NCI-H69 (cell line): Measurements from ENCODE around the gene OVOL1.
"Not testable (repeated sequence)": the region's sequence is repeated elsewhere in the genome, so short reads cannot be mapped to it uniquely, and the experiment has no call there.

Experiments used
- DNase-seq: peaks from one replicate; lab custom pipeline; 2025; lab: John Stamatoyannopoulos, UW

The OVOL1 gene

DNA sequence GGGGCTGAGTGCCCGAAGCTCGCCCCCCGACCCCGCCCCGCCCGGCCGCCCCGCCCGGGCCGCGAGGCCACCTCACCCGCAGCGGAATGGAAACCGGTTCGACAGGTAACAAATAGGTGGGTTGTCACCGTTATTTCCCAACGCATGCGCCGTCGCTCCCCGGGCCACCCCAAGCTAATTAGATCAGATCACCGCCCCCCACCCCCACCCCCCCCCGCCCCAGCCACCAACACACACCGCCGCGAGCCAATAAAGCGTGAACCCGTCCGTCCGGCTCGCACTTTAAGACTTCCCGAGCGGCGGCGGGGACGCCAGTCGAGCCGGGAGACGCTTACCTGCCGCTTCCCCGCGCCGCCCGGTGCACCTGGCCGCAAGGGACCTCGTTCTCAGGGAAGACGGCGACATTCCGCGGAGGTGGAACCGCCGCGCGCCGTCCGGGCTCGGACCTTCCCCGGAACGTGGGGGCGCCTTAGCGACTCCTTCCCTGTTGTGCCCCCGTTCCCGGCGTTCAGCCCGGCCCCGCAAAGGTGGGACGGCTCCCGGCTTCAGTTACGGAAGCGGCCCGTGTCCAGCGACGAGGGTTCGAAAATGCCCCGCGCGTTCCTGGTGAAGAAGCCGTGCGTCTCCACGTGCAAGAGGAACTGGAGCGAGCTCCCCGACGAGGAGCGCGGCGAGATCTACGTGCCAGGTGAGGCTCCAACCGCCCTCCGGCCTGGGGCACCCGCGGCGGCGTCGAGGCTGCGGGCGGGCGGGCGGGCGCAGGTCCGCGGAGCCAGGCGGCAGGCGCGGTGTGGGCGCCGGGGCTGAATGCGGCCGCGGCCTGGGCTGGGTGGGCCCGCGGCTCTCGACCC is at the start of gene OVOL1:
Gene OVOL1, plus strand, starts transcription at position 278 of the 851 bp plus-strand sequence. Its CDS starts 311 bp downstream, at position 589.
- peak; percentile 52 for DNase-seq

DNA sequence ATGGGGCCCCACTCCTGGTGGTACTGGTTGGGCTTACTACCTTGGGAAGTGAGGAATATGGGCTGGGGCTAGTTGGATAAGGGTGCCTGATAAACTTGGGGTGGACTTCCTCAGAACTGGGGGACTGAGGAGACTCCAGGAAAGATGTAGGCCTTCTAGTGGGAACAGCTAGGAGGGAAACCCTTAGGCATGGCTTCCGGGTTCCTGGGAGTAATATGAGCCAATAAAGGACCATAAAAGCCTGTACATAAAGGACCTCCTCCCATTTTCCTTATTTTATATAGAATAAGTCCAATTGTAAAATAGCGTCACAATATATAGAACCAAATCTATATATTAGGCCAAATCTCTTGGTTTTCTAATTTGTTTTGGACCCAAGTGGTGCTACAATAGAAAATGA is 47.8 kb upstream of the OVOL1 start:
- DNase-seq, result no peak

DNA sequence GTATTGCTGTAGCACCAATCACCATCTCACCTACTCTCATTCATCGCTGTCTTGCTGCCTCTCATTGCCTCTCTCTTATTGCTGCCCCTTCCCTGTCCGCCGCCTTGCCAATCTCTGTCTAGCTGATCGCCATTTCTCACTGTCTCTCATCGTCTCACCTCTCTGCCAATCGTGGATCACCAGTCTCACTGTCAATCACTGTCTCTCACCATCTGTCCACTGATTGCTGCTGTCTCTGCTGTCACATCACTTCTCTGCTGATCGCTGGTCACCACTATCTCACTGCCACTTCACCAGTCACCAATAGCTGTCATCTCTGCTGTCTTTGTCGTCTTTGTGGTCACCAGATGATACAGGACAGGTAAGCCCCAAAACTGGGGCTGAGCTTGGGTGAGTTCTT is 45.7 kb upstream of the OVOL1 start:
- DNase-seq, result no peak

DNA sequence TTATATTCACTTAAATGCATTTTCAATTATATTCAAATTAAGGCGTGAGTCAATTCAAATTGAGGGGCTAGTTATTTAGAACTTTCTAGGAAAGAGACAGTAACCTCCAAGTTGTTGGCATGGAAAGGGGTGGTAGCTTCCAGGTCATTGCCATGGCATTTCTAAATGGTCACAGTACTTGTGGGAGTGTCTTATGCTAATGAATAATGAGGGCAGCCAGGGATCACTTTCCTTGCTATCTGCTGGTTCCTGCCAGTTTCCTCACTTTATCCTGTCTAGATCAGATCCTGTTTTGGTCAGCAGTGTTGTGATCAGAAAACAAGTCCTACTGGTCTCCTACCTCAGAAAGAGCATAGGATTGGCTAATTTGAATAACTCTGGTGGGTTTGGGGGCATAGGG is 44.5 kb upstream of the OVOL1 start:
- no peak for DNase-seq

- peak; percentile 17 for DNase-seq
Measured at GRCh38 chr11:65743681-65744025, 43.2 kb upstream of the OVOL1 start.

GRCh38 chr11:65744026-65744698 is 42.7 kb upstream of the OVOL1 start:
- DNase-seq, result peak; percentile 64

- no peak for DNase-seq
Measured at GRCh38 chr11:65744699-65745042, 42.2 kb upstream of the OVOL1 start.

DNA sequence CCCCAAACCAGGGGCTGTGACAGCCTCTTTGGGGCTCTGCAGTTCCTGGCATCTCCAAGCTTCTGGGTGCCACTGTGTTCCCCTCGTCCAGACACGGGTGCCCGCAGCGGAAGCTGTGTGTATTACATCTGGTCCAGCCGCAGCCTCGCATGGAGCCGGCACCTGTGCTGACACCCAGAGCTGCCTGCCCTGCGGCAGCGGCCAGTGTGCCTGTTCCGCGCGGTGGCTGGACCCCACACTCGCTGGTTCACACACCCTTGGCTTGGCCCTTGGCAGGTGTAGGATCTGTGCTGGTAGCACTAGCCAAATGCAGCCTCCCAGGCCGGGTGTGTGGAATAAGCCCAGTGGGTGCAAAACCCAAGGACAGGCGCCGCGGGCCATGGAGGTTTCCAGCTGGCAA is 41.8 kb upstream of the OVOL1 start:
- no peak for DNase-seq

DNA sequence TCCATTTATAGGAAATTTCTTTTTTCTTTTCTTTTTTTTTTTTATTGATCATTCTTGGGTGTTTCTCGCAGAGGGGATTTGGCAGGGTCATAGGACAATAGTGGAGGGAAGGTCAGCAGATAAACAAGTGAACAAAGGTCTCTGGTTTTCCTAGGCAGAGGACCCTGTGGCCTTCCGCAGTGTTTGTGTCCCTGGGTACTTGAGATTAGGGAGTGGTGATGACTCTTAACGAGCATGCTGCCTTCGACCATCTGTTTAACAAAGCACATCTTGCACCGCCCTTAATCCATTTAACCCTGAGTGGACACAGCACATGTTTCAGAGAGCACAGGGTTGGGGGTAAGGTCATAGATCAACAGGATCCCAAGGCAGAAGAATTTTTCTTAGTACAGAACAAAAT is 24.7 kb upstream of the OVOL1 start:
- not testable (repeated sequence) for DNase-seq

DNA sequence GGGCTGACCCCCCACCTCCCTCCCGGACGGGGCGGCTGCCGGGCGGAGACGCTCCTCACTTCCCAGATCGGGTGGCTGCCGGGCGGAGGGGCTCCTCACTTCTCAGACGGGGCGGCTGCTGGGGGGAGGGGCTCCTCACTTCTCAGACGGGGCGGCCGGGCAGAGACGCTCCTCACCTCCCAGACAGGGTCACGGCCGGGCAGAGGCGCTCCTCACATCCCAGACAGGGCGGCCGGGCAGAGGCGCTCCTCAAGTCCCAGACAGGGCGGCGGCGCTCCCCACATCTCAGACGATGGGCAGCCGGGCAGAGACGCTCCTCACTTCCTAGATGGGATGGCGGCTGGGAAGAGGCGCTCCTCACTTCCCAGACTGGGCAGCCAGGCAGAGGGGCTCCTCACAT is 24.0 kb upstream of the OVOL1 start:
- not testable (repeated sequence) for DNase-seq

DNA sequence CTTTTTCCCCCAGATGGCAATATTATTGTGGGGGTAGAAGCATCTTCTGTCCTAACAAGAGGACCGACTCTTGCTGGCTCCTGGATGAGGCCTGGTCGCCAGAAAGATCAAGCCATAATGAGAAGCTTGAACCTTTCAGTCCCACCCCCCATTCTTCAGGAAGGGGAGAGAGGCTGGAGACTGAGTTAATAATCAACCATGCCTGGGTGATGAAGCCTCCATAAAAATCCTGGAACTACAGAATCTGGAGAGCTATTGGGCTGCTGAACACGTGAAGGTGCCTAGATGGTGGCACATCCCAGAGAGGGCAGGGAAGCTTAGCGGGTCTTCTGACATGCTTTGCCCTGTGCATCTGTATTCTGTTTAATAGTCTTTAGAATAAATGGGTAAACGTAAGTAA is 22.4 kb upstream of the OVOL1 start:
- DNase-seq, result no peak

- peak; percentile 48 for DNase-seq
Measured at GRCh38 chr11:65766535-65766934, 20.3 kb upstream of the OVOL1 start.

DNA sequence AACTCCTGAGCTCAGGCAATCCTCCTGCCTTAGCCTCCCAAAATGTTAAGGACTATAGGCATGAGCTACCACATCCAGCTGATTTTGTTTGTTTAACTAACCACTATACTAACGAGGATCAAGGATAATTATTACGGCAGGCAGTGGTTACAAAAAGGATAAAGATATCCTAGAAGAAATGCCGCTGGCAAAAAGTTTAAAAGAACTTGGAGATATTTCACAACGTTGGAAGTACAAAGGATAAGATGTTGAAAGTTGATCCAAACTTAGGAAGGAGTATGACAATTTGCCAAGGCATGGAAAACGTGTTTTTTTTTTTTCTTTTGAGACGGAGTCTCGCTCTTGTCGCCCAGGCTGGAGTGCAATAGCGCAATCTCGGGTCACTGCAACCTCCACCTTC is 19.5 kb upstream of the OVOL1 start:
- no peak for DNase-seq

- DNase-seq, result not testable (repeated sequence)
Measured at GRCh38 chr11:65767806-65768205, 19.1 kb upstream of the OVOL1 start.

DNA sequence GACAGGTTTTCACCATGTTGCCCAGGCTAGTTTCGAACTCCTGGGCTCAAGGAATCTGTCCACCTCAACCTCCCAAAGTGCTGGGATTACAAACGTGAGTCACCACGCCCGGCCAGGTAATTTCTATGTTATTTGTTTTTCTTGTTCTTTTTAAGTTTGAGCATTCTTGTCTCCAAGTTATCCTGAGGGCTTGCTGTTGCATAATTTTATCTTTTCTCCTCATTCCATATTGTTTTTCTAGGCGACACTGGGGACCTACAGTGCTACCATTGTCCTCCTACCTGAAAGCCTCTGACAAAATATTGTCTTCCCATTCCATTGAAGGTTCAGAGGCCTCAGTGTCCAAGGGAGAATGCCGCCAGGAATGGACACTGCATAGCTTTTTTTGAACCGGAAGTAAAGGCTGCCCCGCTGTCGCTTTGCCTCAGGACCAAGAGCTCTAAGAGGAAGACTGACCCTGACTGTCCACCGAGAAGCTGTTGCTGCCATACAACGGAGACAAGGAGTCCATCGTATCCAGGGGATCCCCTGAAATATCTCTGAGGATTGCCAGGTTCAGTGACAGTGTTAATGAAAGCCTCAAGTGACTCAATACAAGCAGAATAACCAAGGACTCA is 15.8 kb upstream of the OVOL1 start:
- DNase-seq, result no peak

- no peak for DNase-seq
Measured at GRCh38 chr11:65771589-65772112, 15.2 kb upstream of the OVOL1 start.

DNA sequence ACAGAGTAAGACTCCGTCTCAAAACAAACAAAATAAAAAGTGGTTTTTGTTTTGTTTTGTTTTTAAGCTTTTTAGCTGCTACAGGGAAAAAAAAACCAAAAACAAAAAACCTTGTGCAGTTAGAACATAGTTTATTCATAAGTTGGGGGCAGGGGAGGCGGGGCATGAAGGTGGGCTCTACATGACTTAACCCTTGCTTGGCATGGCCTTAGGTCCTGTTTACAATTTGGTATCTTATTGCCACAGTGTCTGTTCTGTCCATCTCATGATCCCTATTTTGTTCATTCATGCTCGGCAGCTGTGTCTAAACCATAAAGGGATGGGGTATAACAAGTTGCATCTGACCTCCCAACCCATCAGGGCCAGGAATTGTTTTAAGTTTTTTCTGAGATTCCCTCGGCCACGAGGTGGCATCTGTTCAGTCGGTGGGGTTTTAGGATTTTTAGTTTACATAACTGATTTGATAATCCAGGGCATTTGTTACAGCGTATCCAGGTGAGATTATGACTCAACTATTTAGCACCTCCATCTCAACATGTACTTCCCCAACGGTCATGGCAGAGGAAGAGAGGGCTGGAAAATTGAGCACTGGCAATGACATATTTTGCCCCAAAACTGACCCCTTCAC is 13.0 kb upstream of the OVOL1 start:
- peak; percentile 26 for DNase-seq

GRCh38 chr11:65774525-65775306 is 12.1 kb upstream of the OVOL1 start:
- no peak for DNase-seq

DNA sequence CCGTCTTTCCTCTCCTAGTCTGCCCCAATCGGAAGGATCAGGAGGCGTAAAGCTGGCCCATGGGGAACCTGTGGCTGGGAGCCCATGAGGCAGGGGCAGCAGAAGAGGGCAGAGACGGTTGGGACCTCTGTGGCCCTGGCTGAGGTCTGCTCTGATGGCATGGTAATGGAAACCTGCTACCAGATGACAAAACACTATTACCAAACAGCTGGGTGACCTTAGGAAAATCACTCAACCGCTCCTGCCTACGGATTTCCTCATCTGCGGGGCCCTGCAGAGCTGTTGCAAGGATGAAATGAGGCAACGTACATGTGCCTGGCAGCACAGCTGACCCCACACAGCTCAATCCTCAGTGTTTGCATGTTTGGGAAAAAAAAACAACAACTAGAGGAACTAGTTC is 10.7 kb upstream of the OVOL1 start:
- no peak for DNase-seq

DNA sequence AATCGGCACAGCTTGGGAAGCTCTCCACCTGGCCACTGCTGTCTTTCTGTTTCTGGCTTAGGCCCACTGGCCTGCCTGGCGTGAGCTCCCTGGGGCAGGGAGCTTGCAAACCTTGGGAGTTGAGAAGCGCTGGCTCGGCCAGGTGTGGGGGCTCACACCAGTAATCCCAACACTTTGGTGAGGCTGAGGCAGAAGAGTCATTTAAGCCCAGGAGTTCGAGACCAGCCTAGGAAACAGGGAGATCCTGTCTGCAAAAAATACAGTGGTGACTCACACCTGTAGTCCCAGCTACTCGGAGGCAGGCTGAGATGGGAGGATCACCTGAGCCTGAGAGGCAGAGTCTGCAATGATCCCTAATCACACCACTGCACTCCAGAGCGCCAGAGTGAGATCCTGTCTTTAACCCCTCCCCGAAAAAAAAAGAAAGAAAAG is 10.1 kb upstream of the OVOL1 start:
- no peak for DNase-seq

GRCh38 chr11:65777241-65777640 is 9.6 kb upstream of the OVOL1 start:
- no peak for DNase-seq
